HG02571 (cell line): ENCODE measurements around the gene LY6G6C.

Experiments
- ATAC-seq: cut with Tn5 transposase; IDR thresholded peaks from one replicate; pipeline ENCODE4 v1.9.1; 2021; ENCODE audit warnings: mild to moderate bottlenecking, moderate library complexity; ENCODE audit not compliant: unreplicated experiment

LY6G6C gene

DNA sequence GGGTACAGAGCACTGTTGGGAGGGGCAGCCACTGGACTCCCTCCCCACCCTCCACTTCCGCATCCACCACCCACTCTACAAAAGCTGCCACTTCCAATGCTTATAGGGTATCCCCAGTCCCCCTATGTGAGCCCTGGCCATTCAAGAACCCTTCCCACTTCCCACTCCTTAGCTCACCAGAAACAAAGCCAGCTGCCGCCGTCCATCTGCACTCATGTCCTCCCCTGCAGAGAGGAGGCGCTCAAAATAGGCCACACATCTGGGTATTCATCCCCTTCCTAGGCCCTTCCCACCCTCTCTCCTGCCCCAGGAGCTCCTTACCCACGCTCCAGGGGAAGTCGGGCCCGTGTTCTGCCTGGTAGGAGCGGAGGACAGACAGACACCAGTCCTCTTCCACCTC, 34.2 kb downstream of the LY6G6C start:
- no peak for ATAC-seq

DNA sequence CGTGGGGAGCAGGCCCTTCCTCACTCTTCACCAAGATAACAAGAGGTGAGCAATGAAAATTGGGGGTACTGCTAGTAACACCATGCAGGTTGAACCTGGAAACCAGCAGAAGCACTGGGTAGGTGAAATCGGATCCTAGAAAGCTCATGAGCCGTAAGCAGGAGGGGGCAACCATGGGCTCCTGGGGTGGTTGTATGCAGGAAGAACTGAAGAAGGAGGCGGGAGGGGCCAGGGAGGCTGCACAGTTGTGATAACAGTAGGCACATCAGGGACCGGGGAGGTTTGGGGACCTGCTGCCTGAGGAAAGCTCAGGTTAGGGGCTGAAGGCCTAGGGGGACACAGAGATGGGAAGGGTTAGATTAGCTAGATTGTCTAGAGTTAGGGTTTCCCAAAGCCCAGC, 35.1 kb downstream of the LY6G6C start:
- no peak for ATAC-seq

DNA sequence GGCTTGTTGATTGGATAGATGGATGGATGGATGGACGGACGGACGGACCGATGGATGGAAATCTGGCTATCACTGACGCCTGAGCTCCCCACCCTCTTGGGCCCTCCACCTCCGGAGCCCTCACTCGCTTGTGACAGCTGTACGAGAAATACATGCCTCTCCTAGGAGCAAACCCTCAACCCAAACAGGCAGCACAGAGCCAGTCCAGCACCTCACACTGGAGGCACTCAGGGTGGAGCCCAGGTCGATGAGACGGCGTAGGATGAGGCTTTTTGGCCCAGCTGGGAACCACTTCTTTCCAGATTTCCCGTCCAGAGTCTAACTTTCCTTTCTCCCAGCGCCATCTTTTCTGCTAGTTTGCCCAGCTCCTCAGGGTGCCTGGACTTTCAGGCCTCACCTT, 38.0 kb downstream of the LY6G6C start:
- ATAC-seq, result no peak

DNA sequence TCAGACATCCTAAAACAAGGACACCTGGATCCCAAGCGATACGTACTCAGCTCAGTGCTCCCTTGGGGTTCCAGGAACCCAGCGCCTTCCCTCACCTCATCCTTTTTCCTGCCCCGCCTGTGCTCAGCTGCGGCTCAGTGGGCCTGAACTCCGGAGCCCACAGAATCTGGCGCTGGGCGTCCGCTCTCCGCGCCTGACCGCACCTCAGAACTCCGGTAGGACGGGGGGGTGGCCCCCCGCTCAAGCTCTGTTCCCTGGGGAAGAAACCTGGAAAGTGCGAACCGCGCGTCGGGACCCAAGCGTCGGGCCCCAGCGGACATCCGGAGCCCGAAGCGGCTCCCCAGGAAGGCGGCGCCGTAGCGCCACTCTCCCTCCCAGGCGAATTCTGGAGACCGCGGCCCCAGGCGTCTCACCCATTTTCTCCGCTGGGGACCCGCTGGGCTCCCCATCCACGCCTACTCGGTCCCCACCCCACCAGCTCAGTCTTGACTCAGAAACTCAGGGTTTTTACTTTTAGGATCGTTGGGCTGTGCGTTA, 40.3 kb downstream of the LY6G6C start:
- no peak for ATAC-seq

DNA sequence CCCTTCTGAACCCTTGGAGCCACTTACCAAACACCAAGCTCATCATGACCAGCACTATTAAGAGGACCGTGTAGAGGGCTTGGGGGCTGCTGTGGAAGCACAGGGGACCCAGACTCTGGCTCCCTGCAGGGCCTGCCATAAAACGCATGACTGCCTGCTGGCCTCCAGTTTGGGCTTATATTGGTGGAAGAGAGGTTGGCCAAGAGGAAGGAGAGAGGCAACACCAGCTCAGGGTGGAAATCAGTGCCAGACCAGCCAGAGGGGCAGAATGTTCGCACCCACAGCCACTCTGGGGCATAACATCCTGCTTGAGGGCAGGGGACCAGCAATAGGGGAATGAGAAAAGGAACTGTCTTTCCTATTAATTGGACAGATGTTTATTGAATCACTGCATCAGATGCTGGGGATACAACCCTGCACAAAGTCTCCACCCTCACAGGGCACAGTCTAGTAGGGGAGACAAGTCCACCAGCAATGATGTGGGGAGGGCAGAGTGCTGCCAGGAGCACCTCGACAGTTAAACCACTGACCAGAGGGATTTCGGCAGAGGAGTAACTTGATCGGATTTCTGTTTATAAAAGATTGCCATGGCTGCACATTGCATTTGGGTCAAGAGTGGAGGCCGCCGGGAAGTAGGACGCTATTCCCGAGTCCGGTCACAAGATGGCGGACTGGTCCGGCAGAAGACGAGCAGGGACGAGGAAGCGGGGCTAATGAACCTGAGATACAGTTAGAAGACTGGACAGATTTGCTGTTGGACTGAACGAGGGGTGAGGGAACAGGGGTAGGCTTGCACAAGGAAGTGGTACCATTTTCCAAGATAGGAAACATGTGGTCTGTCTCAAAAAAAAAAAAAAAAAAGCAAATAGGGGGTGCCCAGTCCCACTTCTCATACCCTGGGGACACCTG, 41.1 kb downstream of the LY6G6C start, which contains the start of gene LY6G5C:
LY6G5C (minus strand) TSS at position 842 of the 909 bp plus-strand sequence; CDS start at position 148, 694 bp downstream.
- no peak for ATAC-seq

DNA sequence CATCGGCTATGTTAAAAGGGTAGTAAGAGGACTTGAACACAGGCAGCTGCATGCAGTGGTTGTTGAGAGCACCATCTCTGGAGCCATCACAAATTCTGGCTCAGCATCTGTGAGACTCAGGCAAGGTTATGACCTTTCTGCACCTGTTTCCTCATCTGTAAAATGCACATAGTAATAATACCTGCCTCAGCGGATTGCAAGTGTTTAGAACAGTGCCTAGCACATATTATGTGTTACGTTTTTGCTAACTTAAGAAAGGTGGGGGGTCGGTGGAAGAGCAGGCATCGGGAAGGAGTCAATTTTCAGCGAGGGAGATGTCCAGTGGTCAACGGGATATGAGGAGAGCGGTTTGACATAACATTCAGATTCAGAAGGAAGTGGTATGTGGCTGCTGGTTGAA, 43.6 kb downstream of the LY6G6C start:
- ATAC-seq, result no peak

GRCh38 chr6:31676904-31677303, 44.6 kb downstream of the LY6G6C start:
- ATAC-seq, result no peak

- no peak for ATAC-seq
Observed at GRCh38 chr6:31676322-31676903, 45.1 kb downstream of the LY6G6C start.

DNA sequence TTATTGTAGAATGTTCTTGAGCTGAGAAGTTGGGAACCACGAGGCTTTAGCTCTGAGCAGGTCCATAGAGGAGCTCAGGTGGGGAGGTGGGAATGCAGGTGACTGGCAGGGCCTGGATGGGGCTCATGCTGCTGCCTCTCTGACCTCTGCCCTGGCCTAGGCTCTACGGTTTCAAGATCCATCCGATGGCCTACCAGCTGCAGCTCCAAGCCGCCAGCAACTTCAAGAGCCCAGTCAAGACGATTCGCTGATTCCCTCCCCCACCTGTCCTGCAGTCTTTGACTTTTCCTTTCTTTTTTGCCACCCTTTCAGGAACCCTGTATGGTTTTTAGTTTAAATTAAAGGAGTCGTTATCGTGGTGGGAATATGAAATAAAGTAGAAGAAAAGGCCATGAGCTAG, 51.9 kb downstream of the LY6G6C start, which contains the start of gene LY6G5B:
LY6G5B (plus strand) TSS at position 301 of the 400 bp plus-strand sequence. CDS start 975 bp downstream, outside the sequence.
- ATAC-seq, result no peak
